Spleen (tissue), 11 donors: ENCODE results near the gene SORCS2. TPM values are rescaled to one million over a fixed set of nuclear protein-coding genes. Genes with fewer than 3 reads are reported as not detected.

Experiments
- DNase-seq: peaks from one replicate; pipeline ENCODE4 v3.0.0-alpha.2; 2020
- H3K27ac ChIP-seq, 8 donors: fragments of 200-600 bp; sonication (generic) in 7 of 8; 1 replicate in 4 of 8; 2 replicates in 4 of 8; pipeline versions ENCODE4 v1.5.0 to v1.8.0; 2016 to 2021; ENCODE audit warnings: inconsistent platforms in 4 of 8, mild to moderate bottlenecking in 4 of 8, moderate library complexity in 1 of 8
- H3K27me3 ChIP-seq, 7 donors: fragments of 200-600 bp; sonication (generic) in 6 of 7; replicated peaks in 1 of 7; 1 replicate in 4 of 7; 2 replicates in 3 of 7; pipeline versions ENCODE4 v1.5.0 to v1.8.0; 2016 to 2021; ENCODE audit warnings: inconsistent platforms in 3 of 7, mild to moderate bottlenecking in 1 of 7
- H3K36me3 ChIP-seq, 6 donors: fragments of 200-600 bp; sonication (generic) in 5 of 6; 1 replicate in 4 of 6; 2 replicates in 2 of 6; pipeline versions ENCODE4 v1.5.0 to v1.8.0; 2016 to 2021; ENCODE audit warnings: inconsistent platforms in 2 of 6
- H3K4me1 ChIP-seq, 6 donors: fragments of 200-600 bp; sonication (generic) in 5 of 6; 1 replicate in 3 of 6; 2 replicates in 3 of 6; pipeline versions ENCODE4 v1.5.0 to v1.8.0; 2016 to 2021; ENCODE audit warnings: inconsistent platforms in 3 of 6
- H3K4me3 ChIP-seq, 8 donors: fragments of 200-600 bp; sonication (generic) in 7 of 8; 1 replicate in 4 of 8; 2 replicates in 4 of 8; pipeline versions ENCODE4 v1.5.0 to v1.8.0; 2016 to 2021; ENCODE audit warnings: inconsistent platforms in 4 of 8, mild to moderate bottlenecking in 4 of 8, moderate library complexity in 2 of 8
- H3K9me3 ChIP-seq, 8 donors: fragments of 200-600 bp; sonication (generic) in 7 of 8; 1 replicate in 4 of 8; 2 replicates in 4 of 8; pipeline versions ENCODE4 v1.5.0 to v1.8.0; 2016 to 2021; ENCODE audit warnings: inconsistent platforms in 4 of 8
- CTCF ChIP-seq, 11 experiments: fragments of 200-600 bp in 7 of 11; fragments of 450-650 bp in 4 of 11; sonication (generic) in 4 of 11; IDR thresholded peaks in 8 of 11; conservative IDR thresholded peaks in 3 of 11; 1 replicate in 7 of 11; 2 replicates in 4 of 11; pipeline versions ENCODE4 v1.4.0 to v1.8.0; 2016 to 2021; ENCODE audit warnings: antibody characterized with exemption in 11 of 11, inconsistent platforms in 4 of 11, mild to moderate bottlenecking in 1 of 11
- POLR2A ChIP-seq, 3 donors: fragments of 450-650 bp; IDR thresholded peaks; one replicate each; pipeline ENCODE4 v1.5.1; 2017; ENCODE audit warnings: antibody characterized with exemption in 3 of 3, mild to moderate bottlenecking in 1 of 3
- POLR2AphosphoS5 ChIP-seq, 3 donors: sonication (generic); formaldehyde crosslinking; IDR thresholded peaks; one replicate each; pipeline ENCODE4 v1.5.1; 2017; ENCODE audit warnings: antibody characterized with exemption in 3 of 3
- WGBS, 5 donors: extraction: QIAGEN DNeasy Blood & Tissue Kit in 3 of 5; methylation state at CpG; one replicate each; pipeline versions ENCODE4 v1.1.5 to v1.1.7; 2013 to 2018; 5-methylcytosine and 5-hydroxymethylcytosine counted together
- intact Hi-C: fragments of 100-400 bp; cut with DNase I; formaldehyde crosslinking; loops from one replicate; pipeline ENCODE4 v1.15.0; 2023; ENCODE audit warnings: low total_unique reads
- polyA plus RNA-seq, 3 donors: library from polyadenylated mRNA; stranded (reverse); fragments of 200-250 nt; gene quantifications; one replicate each; pipeline ENCODE4 v1.2.1, GENCODE V29; 2013
- total RNA-seq, 7 donors: library from RNA; depleted of rRNA in 3 of 7; stranded (reverse); fragments of >200 nt in 3 of 7; fragmentation: NEBNext Ultra II Directional in 4 of 7; extraction: Animal tissue kit (Norgen Biotek cat#: 25700) in 4 of 7; gene quantifications; one replicate each; pipeline versions ENCODE4 v1.1.0 to v1.2.1, GENCODE V29; 2016 to 2021
- donor health status: healthy with polysubstance abuse.
- donor health status: DM: no; HTN: no; CAD: no; lungs with moderate emphysema.
- donor health status: DM: no; HTN: no; CAD: no.
- donor health status: Bipolar disorder and iron deficiency.
- donor health status: healthy.
- donor health status: DM: no; HTN: no; CAD: no.
- donor health status: DM: yes; HTN: yes; CAD: no.

The SORCS2 gene
- total and polyA plus RNA-seq, 10 donors: 0.33 to 1.6 (median 0.60) TPM

GRCh38 chr4:7340553-7341433 lies 148.5 kb downstream of the SORCS2 start:
- Histone ChIP-seq H3K9me3 (peaks cover 0 to 12% (median 4%) of the 10 kb centered on the region in 8 donors), H3K36me3 (no peaks in the 10 kb centered on the region), H3K4me3 (no peak overlapping the region), H3K4me1 (peaks cover 0 to 9% (median 0%) of the 10 kb centered on the region in 6 donors), H3K27me3 (peaks cover 0 to 7% (median 0%) of the 10 kb centered on the region in 7 donors), H3K27ac (no peak overlapping the region)
- intact Hi-C loops: no loop called here
- TF ChIP-seq POLR2AphosphoS5 (IDR thresholded peaks at IDR 0.05): no peak
- TF ChIP-seq POLR2A (IDR thresholded peaks at IDR 0.05): no peak
- no peak for TF ChIP-seq CTCF (IDR thresholded peaks at IDR 0.05 in 8 of 11, conservative IDR thresholded peaks at IDR 0.05 in 3 of 11)
- DNase-seq: peak; percentile 51
- WGBS, 5 donors: 82 to 88% (median 85%) methylated on average over 17 of the region's 17 CpGs

- H3K27ac ChIP-seq: no peak overlapping the region
- TF ChIP-seq CTCF (IDR thresholded peaks at IDR 0.05 in 8 of 11, conservative IDR thresholded peaks at IDR 0.05 in 3 of 11) (no peak), POLR2A (IDR thresholded peaks at IDR 0.05) (no peak), POLR2AphosphoS5 (IDR thresholded peaks at IDR 0.05) (no peak)
Measured at GRCh38 chr4:7341491-7342222, 149.3 kb downstream of the SORCS2 start.

GRCh38 chr4:7342223-7343080 lies 150.1 kb downstream of the SORCS2 start:
- H3K27me3 ChIP-seq: no peaks in the 10 kb centered on the region
- intact Hi-C loops: no loop called here
- H3K27ac ChIP-seq: no peak overlapping the region
- TF ChIP-seq CTCF (IDR thresholded peaks at IDR 0.05 in 8 of 11, conservative IDR thresholded peaks at IDR 0.05 in 3 of 11) (no peak), POLR2A (IDR thresholded peaks at IDR 0.05) (no peak), POLR2AphosphoS5 (IDR thresholded peaks at IDR 0.05) (no peak)
- 81 to 89% (median 82%) methylated on average over 21 of the region's 21 CpGs for WGBS, 5 donors
- peak; percentile 41 for DNase-seq
- H3K9me3 ChIP-seq: peaks cover 0 to 28% (median 20%) of the 10 kb centered on the region in 8 donors
- peaks cover 0 to 9% (median 0%) of the 10 kb centered on the region in 6 donors for H3K4me1 ChIP-seq
- H3K4me3 ChIP-seq: no peak overlapping the region
- no peaks in the 10 kb centered on the region for H3K36me3 ChIP-seq

More at GRCh38 chr4:7341491-7342222, 149.3 kb downstream of the SORCS2 start:
- peaks cover 0 to 9% (median 0%) of the 10 kb centered on the region in 6 donors for H3K4me1 ChIP-seq
- no peaks in the 10 kb centered on the region for H3K36me3 ChIP-seq
- DNase-seq: peak; percentile 1
- no peak overlapping the region for H3K4me3 ChIP-seq
- peaks cover 0 to 21% (median 13%) of the 10 kb centered on the region in 8 donors for H3K9me3 ChIP-seq
- peaks cover 0 to 3% (median 0%) of the 10 kb centered on the region in 7 donors for H3K27me3 ChIP-seq
- intact Hi-C loops: no loop called here
- WGBS, 5 donors: 86 to 91% (median 88%) methylated on average over 6 of the region's 6 CpGs
